CD4-positive, alpha-beta memory T cell (primary cell): Measurements from ENCODE around the gene NMRK1. TPM values are rescaled to one million over a fixed set of nuclear protein-coding genes. Genes with fewer than 3 reads are reported as not detected.

ENCODE experiments used
- CTCF ChIA-PET: fragments of 350-600 bp; sonication (Branson Sonifier 250); formaldehyde crosslinking; loops from one replicate; lab custom pipeline; 2021; ENCODE audit warnings: inconsistent platforms; ENCODE audit not compliant: partially characterized antibody; lab: Charles Lee
- POLR2A ChIA-PET: fragments of 350-600 bp; sonication (Branson Sonifier 250); formaldehyde crosslinking; loops from one replicate; lab custom pipeline; 2021; ENCODE audit not compliant: partially characterized antibody; lab: Charles Lee
- DNase-seq, 5 donors: peaks; one replicate each; pipeline versions ENCODE4 v3.0.0 to v3.0.0-alpha.2; 2020 to 2022; ENCODE audit warnings: mixed read lengths in 1 of 5
- H3K27ac ChIP-seq: one replicate; pipeline ENCODE4 v1.7.0; 2013; ENCODE audit warnings: low read depth, low read length
- H3K27me3 ChIP-seq: 2 replicates; pipeline ENCODE4 v1.7.0; 2013; ENCODE audit warnings: mild to moderate bottlenecking, low read length, moderate library complexity; ENCODE audit not compliant: insufficient read depth
- H3K36me3 ChIP-seq: 2 replicates; pipeline ENCODE4 v1.7.0; 2013; ENCODE audit warnings: mild to moderate bottlenecking, low read length, moderate library complexity; ENCODE audit not compliant: insufficient read depth
- H3K4me1 ChIP-seq: 2 replicates; pipeline ENCODE4 v1.7.0; 2013; ENCODE audit warnings: mild to moderate bottlenecking, low read length, moderate library complexity; ENCODE audit not compliant: insufficient read depth
- H3K4me3 ChIP-seq, 2 donors: one replicate each; pipeline ENCODE4 v1.7.0; 2013; ENCODE audit warnings: low read length in 2 of 2, mild to moderate bottlenecking in 1 of 2
- H3K9me3 ChIP-seq, 2 donors: one replicate each; pipeline ENCODE4 v1.7.0; 2013; ENCODE audit warnings: low read length in 2 of 2, control low read depth in 1 of 2; ENCODE audit not compliant: control insufficient read depth in 1 of 2
- H3K27ac Mint-ChIP-seq, 7 donors: one replicate each; pipeline ENCODE4 v1.8.0; 2020 to 2021; ENCODE audit warnings: mixed read lengths in 7 of 7, mild to moderate bottlenecking in 6 of 7, inconsistent platforms in 3 of 7, moderate library complexity in 3 of 7
- H3K27me3 Mint-ChIP-seq, 2 donors: one replicate each; pipeline ENCODE4 v1.8.0; 2020 to 2021; ENCODE audit warnings: mixed read lengths in 2 of 2
- H3K36me3 Mint-ChIP-seq, 2 donors: one replicate each; pipeline ENCODE4 v1.8.0; 2020 to 2021; ENCODE audit warnings: mixed read lengths in 2 of 2, inconsistent platforms in 1 of 2, mild to moderate bottlenecking in 1 of 2
- H3K4me1 Mint-ChIP-seq, 4 donors: one replicate each; pipeline ENCODE4 v1.8.0; 2020 to 2021; ENCODE audit warnings: mixed read lengths in 4 of 4, mild to moderate bottlenecking in 1 of 4
- H3K4me3 Mint-ChIP-seq, 8 donors: one replicate each; pipeline ENCODE4 v1.8.0; 2020 to 2021; ENCODE audit warnings: mixed read lengths in 8 of 8, mild to moderate bottlenecking in 7 of 8, moderate library complexity in 6 of 8, inconsistent platforms in 3 of 8
- H3K9me3 Mint-ChIP-seq, 8 donors: one replicate each; pipeline ENCODE4 v1.8.0; 2020 to 2021; ENCODE audit warnings: mixed read lengths in 8 of 8, mild to moderate bottlenecking in 5 of 8, inconsistent platforms in 3 of 8, moderate library complexity in 1 of 8
- intact Hi-C: fragments of 100-400 bp; cut with micrococcal nuclease; formaldehyde crosslinking; loops from one replicate; pipeline ENCODE4 v1.15.1; 2023
- polyA plus RNA-seq, 2 donors: library from polyadenylated mRNA; unstranded; fragments of 300-500 nt; fragmentation: Illumina TruSeq; gene quantifications; one replicate each; pipeline ENCODE4 v1.2.3, GENCODE V29; 2021
- total RNA-seq, 2 experiments: library from RNA; stranded (reverse); gene quantifications; one replicate each; pipeline ENCODE4 v1.2.3, GENCODE V29; 2021

NMRK1 gene
- total and polyA plus RNA-seq, 4 experiments from 2014 or later, result 81.3 to 131 (median 112) TPM

GRCh38 chr9:75017378-75017777, 70.6 kb downstream of the NMRK1 start:
- Mint-ChIP-seq H3K27ac (peak overlapping the region in 1 of 7 donors; percentile 26), H3K4me3 (no peak overlapping the region), H3K4me1 (peaks cover 18 to 48% (median 37%) of the 10 kb centered on the region in 4 donors), H3K36me3 (peaks cover 11 to 18% of the 10 kb centered on the region in 2 donors), H3K27me3 (no peaks in the 10 kb centered on the region), H3K9me3 (no peaks in the 10 kb centered on the region)
- Histone ChIP-seq H3K4me1 (peaks cover 26% of the 10 kb centered on the region), H3K36me3 (peaks cover 4% of the 10 kb centered on the region), H3K9me3 (no peaks in the 10 kb centered on the region), H3K27me3 (no peaks in the 10 kb centered on the region), H3K27ac (no peak overlapping the region), H3K4me3 (no peak overlapping the region)
- no peak for DNase-seq
- intact Hi-C loops, result no loop called here
- CTCF ChIA-PET, result interaction anchor here (1.0 to 1.3 kb wide), 2 partner anchors 9 to 243 kb away, joined by 4 to 5 read pairs; no protein-coding TSS in a partner anchor
- POLR2A ChIA-PET, result no interaction called here

GRCh38 chr9:75013735-75014134, 74.2 kb downstream of the NMRK1 start:
- Histone ChIP-seq H3K36me3 (no peaks in the 10 kb centered on the region), H3K4me1 (peaks cover 29% of the 10 kb centered on the region), H3K27ac (no peak overlapping the region), H3K9me3 (no peaks in the 10 kb centered on the region), H3K4me3 (no peak overlapping the region), H3K27me3 (no peaks in the 10 kb centered on the region)
- peak in 2 of 5 donors; percentile 9 to 10 for DNase-seq
- H3K36me3 Mint-ChIP-seq, result peaks cover 11 to 30% of the 10 kb centered on the region in 2 donors
- no peaks in the 10 kb centered on the region for H3K27me3 Mint-ChIP-seq
- POLR2A ChIA-PET, result interaction anchor here (3.9 kb wide), 1 partner anchor 14 kb away, joined by 26 read pairs; the partner anchor contains the start of gene CARNMT1
- H3K4me1 Mint-ChIP-seq, result peaks cover 25 to 46% (median 39%) of the 10 kb centered on the region in 4 donors
- peak overlapping the region in 4 of 7 donors; percentile 61 to 85 (median 82) for H3K27ac Mint-ChIP-seq
- intact Hi-C loops, result no loop called here
- CTCF ChIA-PET, result interaction anchor here (0.7 to 2.8 kb wide), 6 partner anchors 11 to 241 kb away, joined by 3 to 14 read pairs (median 3); partner anchors contain the start of gene CARNMT1
- H3K4me3 Mint-ChIP-seq, result peak overlapping the region in 3 of 8 donors; percentile 32 to 41 (median 36)
- H3K9me3 Mint-ChIP-seq, result no peaks in the 10 kb centered on the region

Other genes with a start within 250 kb of the NMRK1 start
- not detected for gene TRPM6, start 200.2 kb downstream of the NMRK1 start, total RNA-seq
- not detected for gene TRPM6, start 200.2 kb downstream of the NMRK1 start, polyA plus RNA-seq
- gene C9orf40, start 135.2 kb downstream of the NMRK1 start, total RNA-seq, result 1 to 10 TPM; 7.1 to 7.4 TPM
- gene C9orf40, start 135.2 kb downstream of the NMRK1 start, polyA plus RNA-seq, result 1 to 10 TPM; 2.2 to 3.8 TPM
- 10 to 100 TPM; 28.7 to 29.4 TPM for gene CARNMT1, start 59.9 kb downstream of the NMRK1 start, total RNA-seq
- gene CARNMT1, start 59.9 kb downstream of the NMRK1 start, polyA plus RNA-seq, result 10 to 100 TPM; 12.5 to 12.9 TPM
- 10 to 100 TPM; 59.8 to 60.8 TPM for gene OSTF1, start 359 bp upstream of the NMRK1 start, total RNA-seq
- gene OSTF1, start 359 bp upstream of the NMRK1 start, polyA plus RNA-seq, result 100 to 1,000 TPM; 178 to 188 TPM